Activated CD4-positive, alpha-beta T cell treated with anti-CD3 and anti-CD28 coated beads, Interleukin-2, amount 10 ng/mL, durations not matched to agents 24 days and 14 days (primary cell): ENCODE results near the gene NCOA6. TPM values are rescaled to one million over a fixed set of nuclear protein-coding genes. Genes with fewer than 3 reads are reported as not detected.
"Not testable (repeated sequence)": the region's sequence is repeated elsewhere in the genome, so short reads cannot be mapped to it uniquely, and the experiment has no call there.

Experiments used
- DNase-seq: peaks from one replicate; pipeline ENCODE4 v3.0.0; 2022
- H3K27ac Mint-ChIP-seq: one replicate; pipeline ENCODE4 v1.8.0; 2022; ENCODE audit warnings: mild to moderate bottlenecking, mixed read lengths
- H3K27me3 Mint-ChIP-seq: one replicate; pipeline ENCODE4 v1.8.0; 2022; ENCODE audit warnings: mixed read lengths
- H3K36me3 Mint-ChIP-seq: one replicate; pipeline ENCODE4 v1.8.0; 2022; ENCODE audit warnings: low read depth, mild to moderate bottlenecking, mixed read lengths
- H3K4me1 Mint-ChIP-seq: one replicate; pipeline ENCODE4 v1.8.0; 2021; ENCODE audit warnings: mixed read lengths
- H3K4me3 Mint-ChIP-seq: one replicate; pipeline ENCODE4 v1.8.0; 2022; ENCODE audit warnings: mild to moderate bottlenecking, moderate library complexity, mixed read lengths
- H3K9me3 Mint-ChIP-seq: one replicate; pipeline ENCODE4 v1.8.0; 2021; ENCODE audit warnings: mixed read lengths
- intact Hi-C: fragments of 100-400 bp; cut with micrococcal nuclease; formaldehyde crosslinking; loops from one replicate; pipeline ENCODE4 v1.15.1; 2023
- total RNA-seq: library from RNA; stranded (reverse); gene quantifications from 2 replicates; pipeline ENCODE4 v1.2.3, GENCODE V29; 2022

The NCOA6 gene
- total RNA-seq, 1 donor from 2014 or later, result 25.1 TPM

- Mint-ChIP-seq H3K4me3 (no peak overlapping the region), H3K4me1 (peaks cover 10% of the 10 kb centered on the region), H3K27ac (no peak overlapping the region), H3K9me3 (no peaks in the 10 kb centered on the region), H3K36me3 (peaks cover 6% of the 10 kb centered on the region), H3K27me3 (no peaks in the 10 kb centered on the region)
- no peak for DNase-seq
- intact Hi-C loops, result no loop called here
These were observed 8.4 kb downstream of the NCOA6 start for GRCh38 chr20:34817072-34817471.

GRCh38 chr20:34815636-34816035 is 9.8 kb downstream of the NCOA6 start:
- H3K36me3 Mint-ChIP-seq, result peaks cover 4% of the 10 kb centered on the region

GRCh38 chr20:34808583-34808982 is 16.9 kb downstream of the NCOA6 start:
- DNase-seq, result no peak
- Mint-ChIP-seq H3K4me3 (no peak overlapping the region), H3K9me3 (no peaks in the 10 kb centered on the region), H3K4me1 (peaks cover 10% of the 10 kb centered on the region), H3K27ac (no peak overlapping the region), H3K27me3 (no peaks in the 10 kb centered on the region), H3K36me3 (peaks cover 1% of the 10 kb centered on the region)
- intact Hi-C loops, result no loop called here

More at GRCh38 chr20:34815636-34816035, 9.8 kb downstream of the NCOA6 start:
- no peaks in the 10 kb centered on the region for H3K9me3 Mint-ChIP-seq
- no peak for DNase-seq
- no peak overlapping the region for H3K4me3 Mint-ChIP-seq
- peaks cover 4% of the 10 kb centered on the region for H3K4me1 Mint-ChIP-seq
- H3K27ac Mint-ChIP-seq, result no peak overlapping the region
- intact Hi-C loops, result no loop called here
- no peaks in the 10 kb centered on the region for H3K27me3 Mint-ChIP-seq

- DNase-seq, H3K27ac Mint-ChIP-seq, H3K4me3 Mint-ChIP-seq, intact Hi-C loops, H3K36me3 Mint-ChIP-seq, H3K4me1 Mint-ChIP-seq, H3K9me3 Mint-ChIP-seq, H3K27me3 Mint-ChIP-seq: not testable (repeated sequence)
These were observed 17.4 kb downstream of the NCOA6 start for GRCh38 chr20:34807944-34808465.

GRCh38 chr20:34806255-34806654 is 19.2 kb downstream of the NCOA6 start:
- DNase-seq, result no peak
- intact Hi-C loops, result no loop called here
- Mint-ChIP-seq H3K4me1 (peaks cover 11% of the 10 kb centered on the region), H3K4me3 (no peak overlapping the region), H3K9me3 (no peaks in the 10 kb centered on the region), H3K27me3 (no peaks in the 10 kb centered on the region), H3K27ac (no peak overlapping the region), H3K36me3 (peaks cover 1% of the 10 kb centered on the region)

GRCh38 chr20:34798871-34799270 is 26.6 kb downstream of the NCOA6 start:
- no peak for DNase-seq
- no peak overlapping the region for H3K27ac Mint-ChIP-seq
- H3K4me1 Mint-ChIP-seq, result peaks cover 9% of the 10 kb centered on the region
- no peaks in the 10 kb centered on the region for H3K27me3 Mint-ChIP-seq
- H3K36me3 Mint-ChIP-seq, result peaks cover 5% of the 10 kb centered on the region
- H3K4me3 Mint-ChIP-seq, result no peak overlapping the region
- intact Hi-C loops, result no loop called here
- no peaks in the 10 kb centered on the region for H3K9me3 Mint-ChIP-seq

GRCh38 chr20:34798328-34798727 is 27.1 kb downstream of the NCOA6 start:
- H3K36me3 Mint-ChIP-seq, result peaks cover 5% of the 10 kb centered on the region
- H3K4me1 Mint-ChIP-seq, result peaks cover 9% of the 10 kb centered on the region
- intact Hi-C loops, result no loop called here
- DNase-seq, result no peak
- H3K27ac Mint-ChIP-seq, result no peak overlapping the region
- H3K27me3 Mint-ChIP-seq, result no peaks in the 10 kb centered on the region
- no peak overlapping the region for H3K4me3 Mint-ChIP-seq
- no peaks in the 10 kb centered on the region for H3K9me3 Mint-ChIP-seq

- no peak for DNase-seq
- Mint-ChIP-seq H3K9me3 (no peaks in the 10 kb centered on the region), H3K4me1 (peaks cover 9% of the 10 kb centered on the region), H3K27ac (no peak overlapping the region), H3K4me3 (no peak overlapping the region), H3K27me3 (no peaks in the 10 kb centered on the region), H3K36me3 (peaks cover 5% of the 10 kb centered on the region)
- intact Hi-C loops, result no loop called here
These were observed 28.1 kb downstream of the NCOA6 start for GRCh38 chr20:34797012-34797995.

GRCh38 chr20:34794006-34794585 is 31.4 kb downstream of the NCOA6 start:
- intact Hi-C loops, result no loop called here
- Mint-ChIP-seq H3K9me3 (no peaks in the 10 kb centered on the region), H3K4me3 (no peak overlapping the region), H3K27me3 (no peaks in the 10 kb centered on the region), H3K36me3 (peaks cover 9% of the 10 kb centered on the region), H3K27ac (no peak overlapping the region), H3K4me1 (no peaks in the 10 kb centered on the region)
- no peak for DNase-seq

GRCh38 chr20:34792687-34793363 is 32.6 kb downstream of the NCOA6 start:
- no peaks in the 10 kb centered on the region for H3K9me3 Mint-ChIP-seq
- no peaks in the 10 kb centered on the region for H3K27me3 Mint-ChIP-seq

GRCh38 chr20:34791289-34792020 is 34.0 kb downstream of the NCOA6 start:
- DNase-seq, result no peak
- Mint-ChIP-seq H3K36me3 (peaks cover 10% of the 10 kb centered on the region), H3K9me3 (no peaks in the 10 kb centered on the region), H3K4me3 (no peak overlapping the region), H3K4me1 (no peaks in the 10 kb centered on the region), H3K27me3 (no peaks in the 10 kb centered on the region), H3K27ac (no peak overlapping the region)
- intact Hi-C loops, result no loop called here

More at GRCh38 chr20:34792687-34793363, 32.6 kb downstream of the NCOA6 start:
- Mint-ChIP-seq H3K36me3 (peaks cover 10% of the 10 kb centered on the region), H3K4me3 (no peak overlapping the region), H3K27ac (no peak overlapping the region), H3K4me1 (no peaks in the 10 kb centered on the region)
- intact Hi-C loops, result no loop called here
- DNase-seq, result no peak

- no peaks in the 10 kb centered on the region for H3K27me3 Mint-ChIP-seq
- peaks cover 2% of the 10 kb centered on the region for H3K4me1 Mint-ChIP-seq
- H3K36me3 Mint-ChIP-seq, result peaks cover 10% of the 10 kb centered on the region
- DNase-seq, result no peak
- no peaks in the 10 kb centered on the region for H3K9me3 Mint-ChIP-seq
- intact Hi-C loops, result no loop called here
- no peak overlapping the region for H3K27ac Mint-ChIP-seq
- H3K4me3 Mint-ChIP-seq, result no peak overlapping the region
These were observed 44.2 kb downstream of the NCOA6 start for GRCh38 chr20:34781220-34781619.

GRCh38 chr20:34780291-34780690 is 45.2 kb downstream of the NCOA6 start:
- intact Hi-C loops, DNase-seq, H3K27me3 Mint-ChIP-seq, H3K27ac Mint-ChIP-seq, H3K4me1 Mint-ChIP-seq, H3K4me3 Mint-ChIP-seq, H3K9me3 Mint-ChIP-seq: not testable (repeated sequence)
- peaks cover 16% of the 10 kb centered on the region for H3K36me3 Mint-ChIP-seq
